MV-4-11 (cell line): ENCODE results near the gene CCL19.

Experiments
- DNase-seq: peaks from one replicate; lab custom pipeline; 2025; lab: John Stamatoyannopoulos, UW

The CCL19 gene

GRCh38 chr9:34694811-34695210 is 3.7 kb upstream of the CCL19 start:
- DNase-seq, result no peak

DNA sequence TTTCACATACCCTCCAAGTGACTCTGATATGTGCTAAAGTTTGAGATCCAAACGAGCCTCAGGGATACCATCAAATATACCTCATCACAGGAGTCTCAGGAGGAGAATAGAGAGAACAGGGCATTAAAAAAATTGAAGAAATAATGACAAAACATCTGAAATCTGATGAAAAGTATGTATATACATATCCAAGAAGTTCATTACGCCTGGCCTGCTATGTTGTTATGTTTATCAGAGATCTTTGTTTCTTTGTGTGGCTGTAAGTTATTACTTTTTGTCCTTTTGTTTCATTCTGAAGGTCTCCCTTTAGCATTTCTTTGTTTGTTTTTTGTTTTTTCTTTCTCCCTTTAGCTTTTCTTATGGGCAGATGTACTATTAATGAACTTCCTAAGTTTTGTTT is 2.5 kb upstream of the CCL19 start:
- no peak for DNase-seq

- DNase-seq, result no peak
Measured at GRCh38 chr9:34691936-34692315, 850 bp upstream of the CCL19 start.

DNA sequence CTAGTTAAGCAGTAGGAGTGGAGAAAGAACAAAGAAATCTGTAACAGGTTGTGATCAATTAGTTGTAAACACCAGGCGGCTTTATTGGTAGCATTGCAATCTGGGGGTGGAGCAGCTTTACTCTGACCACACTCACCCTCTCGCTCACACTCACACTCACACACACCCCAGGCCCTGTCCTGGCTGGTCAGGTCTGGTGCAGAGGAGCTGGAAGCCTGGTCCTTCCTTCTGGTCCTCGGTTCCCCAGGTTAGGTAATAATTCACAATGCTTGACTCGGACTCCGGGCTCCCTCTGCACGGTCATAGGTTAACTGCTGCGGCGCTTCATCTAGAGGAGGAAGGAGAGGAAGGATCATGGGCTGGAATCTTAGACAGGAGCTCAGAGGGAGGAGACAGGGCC is 1.6 kb downstream of the CCL19 start:
- no peak for DNase-seq

DNA sequence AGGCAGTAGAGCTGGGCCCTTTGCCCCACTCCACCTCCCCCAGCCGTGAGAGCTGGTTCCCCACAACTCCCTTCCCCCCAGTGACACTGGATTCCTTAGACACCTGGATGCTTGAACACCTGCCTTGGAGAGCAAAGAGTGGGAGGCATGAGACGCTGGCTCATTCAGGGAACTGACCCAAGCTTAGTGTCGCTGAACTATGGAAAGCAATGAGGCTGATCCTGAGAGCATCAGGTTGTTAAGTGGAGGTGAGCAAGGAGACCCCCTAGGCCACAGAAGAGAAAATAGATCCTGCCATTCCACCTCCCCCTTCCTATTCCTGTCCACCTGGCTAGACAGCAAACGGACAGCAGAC is 2.0 kb downstream of the CCL19 start:
- no peak for DNase-seq

DNA sequence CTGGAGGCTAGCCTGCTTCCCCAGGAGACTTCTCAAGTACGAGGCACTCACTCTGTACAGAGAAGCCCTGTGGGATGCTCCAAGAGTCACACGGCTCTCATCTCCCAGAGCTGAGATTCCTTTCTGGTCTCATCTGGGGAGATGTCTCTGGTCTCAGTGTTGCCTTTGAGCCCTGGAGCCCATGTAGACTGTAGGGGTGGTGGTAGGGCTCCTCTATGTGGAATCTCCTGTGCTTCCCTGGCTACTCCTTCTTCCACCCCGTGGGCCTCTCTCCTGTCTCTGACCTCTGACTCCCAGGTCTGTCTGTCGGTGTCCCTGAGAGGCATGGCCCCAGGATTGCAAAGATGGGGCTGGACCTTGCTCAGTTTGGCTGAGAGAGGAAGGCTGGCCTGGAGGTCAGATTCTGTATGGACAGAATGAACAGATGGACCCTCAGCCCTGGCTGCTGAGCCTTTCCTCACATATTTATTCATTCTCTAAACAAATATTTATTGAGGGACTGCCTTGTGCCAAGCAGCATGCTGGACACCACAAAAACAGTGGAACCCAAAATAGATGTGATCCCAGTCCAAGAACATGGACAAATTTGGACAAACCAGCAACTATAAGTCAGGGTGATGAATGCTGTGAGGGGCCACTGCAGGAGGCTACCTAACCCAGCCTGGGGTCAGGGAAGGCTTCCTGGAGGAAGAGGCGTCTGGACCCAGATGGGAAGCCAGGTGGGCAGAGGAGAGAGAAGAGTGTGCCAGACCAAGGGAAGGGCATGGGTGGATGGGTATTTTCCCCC is 2.6 kb downstream of the CCL19 start:
- DNase-seq, result no peak

GRCh38 chr9:34687276-34688030 is 3.6 kb downstream of the CCL19 start:
- no peak for DNase-seq

GRCh38 chr9:34686732-34687131 is 4.3 kb downstream of the CCL19 start:
- no peak for DNase-seq

DNA sequence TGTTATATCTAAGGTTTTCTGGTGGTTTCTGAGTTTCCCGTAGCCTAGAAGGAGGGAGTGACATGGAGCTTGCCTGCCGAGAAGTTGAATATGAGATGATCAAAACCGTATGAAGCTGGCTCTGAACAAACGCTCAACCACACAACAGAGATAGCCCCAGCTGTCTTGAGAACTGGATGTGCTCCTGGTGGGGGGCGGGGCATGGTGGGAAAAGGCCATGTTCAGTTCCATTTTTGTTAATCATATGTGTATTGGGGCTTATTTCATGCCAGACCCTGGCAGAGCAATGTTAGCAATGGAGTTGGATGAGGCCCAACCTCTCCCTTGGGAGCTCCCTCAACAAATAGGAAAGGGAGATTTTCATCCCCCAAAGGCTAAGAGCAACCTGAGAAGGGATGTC is 4.8 kb downstream of the CCL19 start:
- no peak for DNase-seq

DNA sequence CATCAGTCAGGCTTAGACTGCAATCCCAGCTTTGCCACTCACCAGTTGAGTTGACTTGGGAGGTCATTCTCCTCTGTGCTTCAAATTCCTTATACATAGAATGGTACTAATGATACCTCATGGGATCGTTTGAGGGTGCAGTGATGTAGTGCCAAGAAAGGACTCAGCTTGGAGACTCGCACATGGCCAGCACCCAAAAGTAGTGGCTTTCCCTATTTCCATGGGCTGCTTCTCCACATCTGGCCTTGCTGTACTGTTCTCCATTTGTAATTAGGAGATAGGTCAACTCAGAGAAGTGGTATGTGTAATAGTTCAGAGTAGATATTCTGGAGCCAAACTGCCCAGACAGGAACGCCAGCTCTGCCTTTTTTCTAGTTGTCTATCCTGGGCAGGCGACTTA is 5.5 kb downstream of the CCL19 start:
- DNase-seq, result no peak

DNA sequence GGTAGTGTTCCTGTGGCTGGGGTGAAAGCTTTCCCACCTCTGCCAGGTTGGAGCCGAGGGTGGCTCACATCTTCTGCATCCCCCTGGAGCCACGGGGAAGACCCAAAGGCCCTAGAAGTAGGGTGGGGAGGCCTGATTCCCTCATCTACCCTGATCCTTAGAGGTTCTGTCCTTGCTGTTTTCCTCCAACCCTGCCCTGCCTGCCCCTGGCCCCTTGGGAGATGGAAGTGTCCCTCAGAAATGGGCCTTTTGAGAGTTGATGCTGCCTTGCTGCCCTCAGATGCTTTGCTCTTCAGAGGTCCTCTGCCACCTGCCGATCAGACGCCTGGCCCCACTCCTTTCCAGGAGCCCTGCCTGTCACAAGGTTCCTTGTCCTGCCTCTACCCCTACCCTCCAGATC is 6.3 kb downstream of the CCL19 start:
- DNase-seq, result no peak

DNA sequence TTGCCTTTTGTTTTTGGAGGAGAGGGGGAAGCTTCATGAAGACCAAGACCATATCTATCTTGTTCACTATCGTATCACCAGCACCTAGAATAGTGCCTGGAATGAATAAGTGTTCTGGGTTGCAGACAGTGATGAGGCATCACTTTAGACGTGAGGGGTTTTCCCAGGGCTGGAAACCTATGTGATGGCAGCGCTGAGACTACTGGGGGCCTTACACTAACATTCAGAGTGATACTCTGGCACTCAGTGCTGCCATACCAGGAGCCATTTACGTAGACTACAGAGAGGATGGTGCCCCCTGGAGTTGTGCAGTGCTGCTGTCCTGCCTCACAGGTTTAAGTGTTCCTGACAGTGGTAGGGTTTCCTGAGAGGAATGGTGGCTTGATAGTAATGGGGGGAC is 6.9 kb downstream of the CCL19 start:
- no peak for DNase-seq

- DNase-seq, result no peak
Measured at GRCh38 chr9:34675869-34676268, 15.2 kb downstream of the CCL19 start.

DNA sequence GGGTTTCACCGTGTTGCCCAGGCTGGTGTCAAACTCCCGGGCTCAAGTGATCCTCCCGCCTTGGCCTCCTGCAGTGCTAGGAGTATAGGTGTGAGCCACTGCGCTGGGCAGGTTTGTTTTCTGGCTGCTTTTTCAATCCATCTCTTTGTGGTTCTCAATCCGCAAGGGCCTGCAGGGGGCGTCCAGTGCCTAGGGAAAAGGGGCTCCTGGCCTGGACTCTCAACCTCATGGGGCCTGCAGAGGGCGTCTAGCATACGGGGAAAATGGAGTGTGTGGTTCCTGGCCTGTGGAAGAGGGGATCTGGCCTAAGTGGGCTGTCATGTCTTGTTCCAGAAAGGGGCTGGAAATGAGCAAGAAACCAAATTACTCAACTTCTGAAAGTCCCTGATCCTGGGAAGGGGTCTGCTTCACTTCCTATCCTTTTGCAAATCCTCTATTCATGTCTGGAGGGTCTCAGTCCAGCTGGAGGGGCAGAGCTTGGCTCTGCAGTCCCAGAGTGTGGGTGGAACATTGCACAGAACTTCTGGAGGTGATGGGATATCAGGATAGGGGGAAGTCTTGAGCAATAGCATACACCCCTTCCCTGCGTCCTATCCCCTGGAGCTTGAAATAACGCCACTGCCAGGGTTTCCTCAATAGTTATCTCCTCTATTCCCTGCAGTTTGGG is 15.9 kb downstream of the CCL19 start:
- DNase-seq, result peak; percentile 66

GRCh38 chr9:34674440-34674839 is 16.6 kb downstream of the CCL19 start:
- DNase-seq, result no peak

GRCh38 chr9:34671307-34671706 is 19.8 kb downstream of the CCL19 start:
- DNase-seq, result no peak

DNA sequence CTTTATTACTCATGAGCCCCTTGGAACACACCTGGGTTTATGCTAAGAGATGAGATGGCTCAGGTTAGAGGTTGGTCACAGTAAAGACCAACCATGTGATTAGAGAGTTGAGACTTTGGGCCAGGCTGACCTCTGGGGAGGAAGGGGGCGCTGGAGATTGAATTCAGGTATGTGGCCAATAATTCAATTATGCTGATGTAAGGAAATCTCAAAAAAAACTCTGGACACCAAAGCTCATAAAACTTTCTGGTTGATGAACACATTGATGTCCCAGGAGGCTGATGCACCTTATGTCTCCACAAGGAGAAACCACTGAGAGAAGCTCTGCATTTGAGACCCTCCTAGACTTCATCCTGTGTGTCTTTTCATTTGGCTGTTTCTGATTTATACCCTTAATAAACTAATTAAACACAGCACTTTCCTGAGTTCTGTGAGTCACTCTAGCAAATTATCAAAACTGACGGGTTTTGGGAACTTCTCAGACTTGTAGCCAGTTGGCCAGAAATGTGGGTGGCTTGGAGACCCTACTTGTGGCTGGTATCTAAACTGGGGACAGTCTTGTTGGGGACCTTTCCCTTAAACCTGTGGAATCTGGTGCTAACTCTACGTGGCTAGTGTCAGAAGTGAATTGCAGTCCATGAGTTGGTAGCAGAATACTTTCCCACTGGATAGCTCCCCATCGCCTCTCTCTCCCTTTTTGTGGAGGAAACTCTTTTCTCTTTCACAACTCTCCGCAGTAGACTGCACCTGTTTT is 21.1 kb downstream of the CCL19 start:
- DNase-seq, result no peak

- DNase-seq, result peak; percentile 92
Measured at GRCh38 chr9:34665381-34666250, 25.5 kb downstream of the CCL19 start.

DNA sequence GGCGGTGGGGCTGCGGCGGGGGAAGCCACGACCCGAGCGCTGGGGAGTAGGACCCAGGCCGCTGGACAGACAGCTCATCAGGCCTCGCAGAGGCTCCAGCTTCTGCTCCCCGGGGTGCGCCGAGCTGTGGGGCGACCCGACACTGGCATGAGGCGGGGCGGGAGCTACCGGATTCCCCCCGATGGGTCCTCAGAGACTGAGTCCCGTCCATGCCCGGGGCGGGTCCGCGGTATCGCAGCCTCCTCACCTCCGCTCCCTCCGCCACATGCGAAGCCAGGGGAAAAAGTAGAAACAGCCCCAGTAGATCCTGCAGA is 26.1 kb downstream of the CCL19 start:
- no peak for DNase-seq

GRCh38 chr9:34664281-34665066 is 26.6 kb downstream of the CCL19 start:
- peak; percentile 78 for DNase-seq

- DNase-seq, result no peak
Measured at GRCh38 chr9:34663303-34663605, 27.8 kb downstream of the CCL19 start.
